Measurements from ENCODE around the gene ZNF580.

DNA sequence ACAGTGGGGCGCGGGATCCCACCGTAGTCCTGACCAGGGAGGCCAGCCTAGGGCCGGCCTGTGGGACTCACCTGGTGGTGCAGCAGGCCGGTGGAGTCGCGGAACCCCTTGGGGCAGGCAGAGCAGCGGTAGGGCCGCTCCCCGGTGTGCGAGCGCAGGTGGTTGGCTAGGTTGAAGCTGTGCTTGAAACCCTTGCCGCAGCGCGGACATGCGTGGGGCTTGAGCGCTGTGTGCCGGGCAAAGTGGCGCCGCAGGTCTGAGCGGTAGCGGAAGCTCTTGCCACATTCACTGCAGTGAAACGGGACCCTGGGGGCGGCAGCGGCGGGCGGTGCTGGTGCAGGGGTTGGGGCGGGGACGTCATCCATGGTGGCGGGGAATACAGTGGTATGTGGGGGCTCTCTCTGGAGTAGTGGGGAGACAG is 43.3 kb upstream of the ZNF580 start:
- TF ChIP-seq GATA3 (IDR thresholded peaks at IDR 0.05; ENCODE audit: low read depth, low read length) (no peak), GATA2 (IDR thresholded peaks at IDR 0.05; ENCODE audit: low read depth, low read length) (no peak)
